Suppressor macrophage treated with lipopolysaccharide for 1 hour (primary cell): ENCODE results near the gene VSTM4.

Experiments
- DNase-seq, 3 donors: peaks; one replicate each; pipeline ENCODE4 v3.0.0-alpha.2; 2020 to 2022

Gene VSTM4

DNA sequence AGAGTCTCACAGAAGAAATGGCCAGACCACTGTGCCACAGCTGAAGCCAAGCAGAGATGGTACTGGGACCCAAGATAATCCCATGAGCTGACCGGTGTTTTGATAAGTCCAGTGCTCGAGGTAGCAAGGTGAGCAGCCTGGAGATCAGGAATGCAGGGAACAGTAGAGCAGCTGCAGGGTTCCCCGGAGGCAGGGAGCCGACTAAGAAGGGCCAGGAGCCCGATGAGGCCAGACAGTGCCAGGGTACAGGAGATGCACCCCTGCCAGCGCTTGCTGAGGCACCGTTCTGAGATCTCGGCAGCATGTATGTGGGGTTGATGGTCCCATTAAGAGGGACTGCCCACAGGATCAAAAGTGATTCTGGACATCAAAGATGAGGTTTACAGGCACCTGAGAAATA lies 47.1 kb downstream of the VSTM4 start:
- DNase-seq = no peak

DNA sequence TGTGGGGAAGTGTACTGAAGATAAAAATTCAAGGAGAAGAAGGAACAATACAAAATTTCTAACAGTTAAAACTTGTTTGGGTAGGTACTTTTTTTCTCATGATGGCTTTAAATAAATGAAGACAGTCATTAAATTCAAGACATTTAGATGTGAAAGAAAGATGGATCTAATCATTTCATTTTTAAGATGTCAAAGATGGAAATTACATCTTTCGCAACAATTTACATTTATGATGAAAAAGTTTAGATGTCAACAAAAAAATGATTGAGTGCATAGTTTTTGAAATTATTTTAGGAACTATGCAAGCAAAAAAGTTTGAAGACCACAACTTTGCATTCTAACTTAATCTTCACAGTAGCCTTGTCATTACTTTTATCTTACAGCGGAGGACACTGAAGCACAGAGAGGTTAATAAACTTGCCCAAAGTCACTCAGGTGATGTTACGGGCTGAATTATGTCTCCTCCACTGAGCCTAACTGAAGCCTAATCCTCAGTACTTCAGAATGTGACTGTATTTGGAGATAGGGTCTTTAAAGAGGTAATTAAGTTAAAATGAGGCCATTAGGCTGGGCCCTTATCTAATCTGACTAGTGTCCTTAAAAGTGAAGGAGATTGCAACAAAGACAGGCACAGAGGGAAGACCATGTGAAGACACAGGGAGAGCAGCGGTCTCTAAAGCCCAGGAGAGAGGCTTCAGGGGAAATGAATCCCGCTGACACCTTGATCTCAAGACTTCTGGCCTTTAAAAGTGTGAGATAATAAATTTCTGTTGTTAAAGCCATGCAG lies 48.2 kb downstream of the VSTM4 start:
- DNase-seq = no peak

DNA sequence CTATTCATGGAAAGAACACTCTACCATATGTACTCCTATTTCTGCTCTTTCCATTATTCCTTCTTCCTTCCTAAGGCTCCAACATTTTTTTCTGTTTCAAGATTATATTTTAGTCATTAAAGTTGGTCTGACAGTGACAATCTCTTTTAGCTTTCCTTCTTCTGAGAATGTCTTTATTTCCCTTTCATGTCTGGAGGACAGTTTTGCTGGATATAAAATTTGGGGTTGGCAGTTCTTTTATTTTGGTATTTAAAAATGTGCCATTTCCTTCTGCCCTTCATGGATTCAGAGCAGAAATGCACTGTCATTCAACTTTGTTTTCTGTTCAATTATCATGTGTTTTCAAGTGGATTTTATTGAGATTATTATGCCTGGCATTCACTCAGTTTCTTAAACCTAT lies 53.1 kb downstream of the VSTM4 start:
- DNase-seq = no peak

DNA sequence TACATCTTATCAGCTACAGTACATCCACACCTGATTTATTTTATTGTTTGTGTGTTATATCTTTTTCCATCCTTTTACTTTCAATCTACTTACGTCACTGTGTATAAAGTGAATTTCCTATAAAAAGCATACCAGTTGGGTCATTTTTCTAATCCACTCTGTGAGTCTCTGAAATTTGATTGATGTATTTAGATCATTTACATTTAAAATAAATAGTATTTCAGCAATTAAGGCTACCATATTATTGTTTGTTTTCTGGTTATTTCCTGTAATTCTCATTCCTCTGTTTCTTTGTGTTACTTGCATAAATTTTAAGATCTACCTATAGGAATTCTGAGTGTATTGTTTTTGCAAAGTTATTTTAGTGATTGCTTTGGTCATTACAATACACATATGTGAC lies 53.7 kb downstream of the VSTM4 start:
- DNase-seq = no peak

DNA sequence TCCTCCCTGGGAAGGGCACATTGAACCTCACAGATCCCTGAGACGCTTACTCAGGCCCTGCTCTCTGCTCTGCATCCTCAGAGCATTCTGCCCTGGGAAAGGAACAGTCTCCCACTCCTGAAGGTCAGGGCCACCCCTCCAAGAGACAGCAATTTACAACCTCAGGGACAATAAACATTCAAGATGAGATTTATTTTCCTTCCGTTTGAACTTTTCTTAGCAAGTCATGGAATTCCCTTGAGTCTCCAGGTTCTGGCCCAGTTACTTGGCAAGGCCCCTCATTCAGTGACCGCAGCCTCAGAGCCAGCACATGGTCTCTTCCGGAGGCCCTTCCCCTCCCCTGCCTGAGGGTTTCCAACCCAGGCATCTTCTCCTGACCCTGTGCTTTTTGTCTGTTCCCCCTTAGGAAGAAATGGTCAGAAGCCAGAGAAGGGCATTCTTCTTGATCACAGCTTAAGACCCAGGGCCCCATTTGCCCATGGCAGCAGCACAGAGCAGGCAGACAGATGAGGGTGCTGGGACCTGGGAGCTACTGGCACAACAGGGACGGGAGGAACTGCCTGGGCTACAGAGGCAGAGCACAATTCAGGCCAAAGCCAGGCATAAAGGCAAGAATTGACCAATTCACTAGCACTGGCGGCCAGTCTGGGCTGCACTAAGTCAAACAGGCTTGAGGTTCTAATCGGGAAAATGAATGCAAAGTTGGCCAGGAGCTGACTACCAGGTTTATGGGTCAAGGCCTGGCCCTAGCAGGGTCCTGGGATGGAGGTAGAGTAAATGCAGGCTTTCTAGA lies 56.7 kb downstream of the VSTM4 start:
- no peak for DNase-seq

DNA sequence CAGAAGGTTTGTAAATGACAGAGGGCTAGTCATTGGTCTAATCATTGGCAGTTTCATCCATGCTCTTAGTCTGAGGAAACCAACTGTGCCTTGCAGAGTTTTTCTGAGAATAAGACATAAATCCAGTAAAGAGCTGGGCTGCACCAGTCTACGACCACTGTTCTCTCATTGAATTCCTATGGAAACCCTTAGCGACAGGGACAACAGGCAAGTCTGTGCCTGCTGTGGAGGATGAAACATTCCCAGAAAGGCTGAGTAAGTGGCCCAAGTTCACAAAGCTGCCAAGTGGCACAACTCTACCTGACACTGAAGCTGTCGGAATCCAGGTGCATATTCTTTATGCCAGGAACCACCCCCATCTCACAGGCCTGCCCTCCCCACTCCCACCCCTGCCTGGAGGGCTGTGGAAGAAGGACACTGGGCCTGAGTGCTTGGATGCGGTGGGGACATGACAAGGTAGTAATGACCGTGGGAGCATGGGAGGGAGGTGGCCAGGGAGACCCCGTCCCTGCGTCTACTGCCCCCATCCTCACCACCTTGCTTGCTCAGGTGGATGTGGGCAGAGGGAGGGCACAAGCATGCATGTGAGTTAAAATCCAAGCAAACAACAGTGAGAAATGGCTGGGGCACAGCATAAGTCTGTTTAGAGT lies 58.0 kb downstream of the VSTM4 start:
- DNase-seq = no peak

DNA sequence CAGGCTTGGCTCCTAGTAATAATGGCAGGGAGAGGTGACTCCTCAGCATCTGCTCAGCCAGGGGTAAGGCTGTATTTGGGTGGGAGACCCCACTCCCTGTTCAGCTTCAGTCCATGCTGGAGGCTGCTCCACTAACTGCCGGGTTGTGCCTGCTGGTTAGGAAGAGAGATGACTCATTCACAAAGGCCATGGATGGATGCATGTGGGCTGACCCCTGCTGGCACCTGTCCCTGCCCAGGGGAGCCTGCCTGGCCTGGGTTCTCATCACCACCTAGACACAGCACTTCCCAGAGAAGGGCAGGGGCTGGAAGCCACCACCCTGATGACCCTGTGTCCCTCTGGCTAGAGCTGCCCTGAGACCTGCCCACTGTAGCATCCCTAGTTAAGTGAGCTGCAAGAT lies 59.0 kb downstream of the VSTM4 start:
- no peak for DNase-seq

DNA sequence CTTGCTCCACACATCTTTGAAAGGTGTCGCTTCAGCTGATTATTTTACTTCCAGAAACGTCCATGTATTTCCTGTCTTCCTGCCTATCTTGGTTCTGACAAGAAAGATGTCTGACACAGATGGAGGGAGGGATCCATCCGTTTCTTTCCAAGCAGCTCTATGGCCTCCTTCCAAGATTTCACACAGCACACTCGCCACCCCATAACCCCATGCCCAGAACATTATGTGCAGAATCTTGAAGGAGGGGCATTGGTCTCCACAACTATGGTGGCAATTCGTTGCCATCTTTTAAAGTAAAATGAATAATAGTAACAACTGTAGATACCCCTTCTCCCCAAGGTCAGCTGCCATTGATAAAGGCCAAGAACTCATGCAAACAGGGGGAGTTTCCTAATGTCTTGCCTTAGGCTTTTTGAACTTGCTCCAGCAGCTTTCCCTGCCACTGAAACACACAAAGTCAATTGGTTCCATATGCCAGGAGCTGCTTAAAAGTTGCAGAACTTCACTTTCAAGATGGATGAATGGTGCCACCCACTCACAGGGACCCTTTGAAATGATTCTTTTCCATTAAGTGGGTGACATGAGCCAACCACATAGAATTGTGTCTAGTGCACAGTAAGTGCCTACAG lies 60.0 kb downstream of the VSTM4 start:
- no peak for DNase-seq

DNA sequence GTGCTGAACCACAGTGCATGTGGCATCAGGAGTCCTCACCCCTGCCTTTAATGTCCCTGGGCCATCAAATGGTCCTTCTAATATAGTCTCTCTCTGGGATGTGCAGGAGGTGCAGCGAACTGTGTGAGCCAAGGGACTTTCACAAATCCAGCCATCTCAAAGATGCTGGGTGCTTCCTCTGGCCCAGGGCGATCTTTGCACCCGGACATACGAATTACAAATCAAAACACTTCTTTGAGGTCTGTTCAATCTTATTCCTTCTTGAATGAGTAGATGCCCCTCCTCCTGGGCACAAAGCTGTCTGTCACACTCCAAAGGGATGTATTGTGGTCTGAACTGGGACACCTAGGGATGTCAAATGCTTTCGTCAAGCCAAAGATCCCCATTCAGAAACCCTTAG lies 60.6 kb downstream of the VSTM4 start:
- DNase-seq = no peak

DNA sequence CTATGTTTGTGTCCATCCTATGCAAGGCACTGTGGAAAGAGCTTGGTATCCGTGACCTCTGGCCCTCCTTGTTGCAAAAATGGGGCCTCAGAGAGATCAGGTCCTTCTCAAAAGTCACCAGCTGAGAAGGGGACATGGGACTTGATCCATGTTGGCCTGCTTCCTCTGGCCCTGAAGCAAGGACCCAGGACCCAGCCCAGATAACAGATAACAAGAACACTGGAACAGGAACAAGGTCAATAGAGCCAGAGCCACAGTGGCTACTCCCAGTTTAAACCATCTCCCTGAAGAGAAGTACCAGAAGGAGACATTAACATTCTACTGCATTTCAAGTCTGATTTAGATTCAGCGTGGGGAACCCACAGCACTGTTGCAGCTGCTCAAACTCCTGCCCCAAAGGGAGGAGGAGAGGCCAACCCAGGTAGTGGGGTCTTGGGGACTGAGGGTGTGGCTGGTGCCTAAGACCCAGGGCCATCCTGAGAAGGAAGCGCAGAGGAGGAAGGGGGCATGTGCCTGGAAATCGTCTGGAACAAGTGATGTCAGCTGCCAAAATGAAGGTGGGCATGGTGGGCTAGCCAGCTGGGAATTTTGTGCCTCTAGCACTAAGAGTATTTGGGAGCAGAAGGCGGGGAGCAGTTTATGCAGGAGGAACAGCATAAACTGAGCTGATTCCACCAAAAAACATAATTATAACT lies 61.2 kb downstream of the VSTM4 start:
- DNase-seq = no peak

DNA sequence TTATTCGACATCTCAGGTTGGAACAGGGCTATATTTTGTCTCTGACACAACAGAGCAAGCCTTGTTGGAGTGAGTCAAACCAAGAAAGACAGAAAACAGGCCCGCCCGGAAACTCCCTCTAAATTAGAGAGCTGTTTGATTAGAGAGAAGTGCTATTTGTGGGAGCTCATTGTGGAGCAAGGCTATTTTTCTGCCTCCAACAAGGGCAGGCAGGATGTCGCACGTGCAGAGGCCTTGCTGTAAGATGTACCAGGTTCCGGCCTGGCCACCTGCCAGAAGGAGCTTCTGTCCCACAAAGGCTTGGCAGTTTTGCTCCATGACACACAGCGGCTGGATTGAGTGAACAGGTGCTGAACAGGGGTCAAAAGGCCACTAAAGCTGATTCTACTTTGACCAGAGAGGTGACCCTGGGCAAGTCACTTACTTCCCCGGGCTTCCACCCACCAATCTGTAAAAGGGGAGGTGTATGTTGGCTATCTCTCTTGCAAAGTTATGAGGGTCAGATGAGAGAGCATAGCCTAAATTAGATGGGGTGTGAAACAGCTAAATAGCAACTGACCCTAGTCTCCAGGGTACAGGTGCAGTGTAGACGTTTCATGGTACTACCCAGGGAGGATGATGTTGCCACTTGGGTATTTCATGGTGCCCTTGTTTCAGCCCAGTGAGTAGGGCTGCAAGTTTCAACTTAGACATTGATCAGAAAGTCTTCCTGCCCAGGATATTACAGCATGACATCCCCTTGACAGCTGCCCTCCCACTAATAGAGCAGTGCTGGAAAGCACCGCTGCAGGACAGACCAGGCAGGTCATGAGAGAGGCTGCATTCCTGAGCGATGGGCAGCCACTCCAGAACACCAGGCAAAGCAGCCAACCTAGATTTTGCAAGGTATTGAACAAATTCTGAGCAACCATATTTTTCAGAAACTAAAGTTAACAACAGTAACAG lies 62.0 kb downstream of the VSTM4 start:
- DNase-seq = no peak

DNA sequence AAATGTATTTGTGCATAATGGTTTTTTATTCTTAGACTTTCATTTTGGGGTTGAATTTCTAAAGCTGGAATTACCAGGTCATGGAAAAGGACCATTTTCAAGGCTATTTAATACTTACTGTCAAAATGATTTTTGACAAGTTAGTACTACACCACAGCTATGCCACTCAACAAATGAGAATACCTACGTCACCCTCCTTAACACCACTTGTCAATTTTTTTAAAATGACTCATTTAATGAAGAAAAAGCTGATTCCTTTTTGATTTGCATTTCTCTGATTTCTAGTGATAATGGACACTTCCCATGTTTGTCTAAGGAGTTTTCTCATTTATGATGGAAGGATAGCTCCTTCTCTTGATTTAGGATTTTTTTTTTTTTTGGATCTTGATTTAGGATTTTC lies 63.3 kb downstream of the VSTM4 start:
- DNase-seq = no peak

DNA sequence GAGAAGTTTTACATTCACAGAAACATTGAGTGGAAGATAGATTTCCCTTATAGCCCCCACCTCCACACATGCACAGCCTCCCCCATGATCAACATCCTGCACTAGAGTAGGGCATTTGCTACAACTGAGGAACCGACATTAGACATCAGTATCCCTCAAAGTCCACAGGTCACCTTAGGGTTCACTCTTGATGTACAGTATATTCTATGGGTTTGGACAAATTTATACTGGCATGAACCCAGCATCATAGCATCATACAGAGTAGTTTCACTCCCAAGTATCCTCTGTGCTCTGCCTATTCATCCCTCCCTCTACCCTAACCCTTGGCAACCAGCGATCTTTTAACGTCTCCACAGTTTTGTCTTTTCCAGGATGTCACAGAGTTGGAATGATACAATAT lies 64.4 kb downstream of the VSTM4 start:
- DNase-seq = no peak

DNA sequence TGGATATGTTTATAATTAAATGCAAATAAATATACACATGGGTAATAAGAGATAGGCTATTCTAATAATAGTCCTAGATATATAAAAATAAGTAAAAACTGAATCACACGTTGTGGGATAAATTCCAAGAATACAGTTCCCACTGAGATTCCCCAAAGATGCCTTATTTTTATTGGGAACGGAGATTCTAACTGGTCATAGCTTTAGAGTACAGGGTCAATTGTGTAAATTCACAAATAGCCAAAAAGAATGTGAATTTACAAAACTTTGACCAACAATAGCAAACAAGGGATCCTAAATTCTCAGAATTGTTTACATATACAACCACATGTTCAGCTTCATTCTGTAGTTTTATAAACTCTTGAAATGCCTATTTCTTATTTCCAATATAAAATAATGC lies 65.0 kb downstream of the VSTM4 start:
- DNase-seq = no peak

DNA sequence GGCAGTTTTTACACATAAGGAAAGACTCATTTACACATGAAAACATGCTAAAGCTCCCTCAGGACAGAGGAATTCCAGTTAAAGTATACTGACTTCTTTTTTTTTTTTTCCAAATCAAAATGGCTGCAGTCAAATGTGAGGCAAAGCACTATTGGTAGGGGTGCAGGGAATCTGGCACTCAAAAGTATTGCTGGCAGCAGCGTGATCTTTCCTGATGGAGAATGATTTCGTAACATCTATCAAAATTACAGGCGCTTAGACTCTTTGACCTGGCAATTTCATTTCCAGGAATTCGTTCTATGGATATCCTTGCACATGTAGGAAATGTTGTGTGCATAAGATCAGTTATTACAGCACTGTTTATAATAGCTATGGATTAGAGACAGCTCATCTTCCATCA lies 65.7 kb downstream of the VSTM4 start:
- DNase-seq = no peak

DNA sequence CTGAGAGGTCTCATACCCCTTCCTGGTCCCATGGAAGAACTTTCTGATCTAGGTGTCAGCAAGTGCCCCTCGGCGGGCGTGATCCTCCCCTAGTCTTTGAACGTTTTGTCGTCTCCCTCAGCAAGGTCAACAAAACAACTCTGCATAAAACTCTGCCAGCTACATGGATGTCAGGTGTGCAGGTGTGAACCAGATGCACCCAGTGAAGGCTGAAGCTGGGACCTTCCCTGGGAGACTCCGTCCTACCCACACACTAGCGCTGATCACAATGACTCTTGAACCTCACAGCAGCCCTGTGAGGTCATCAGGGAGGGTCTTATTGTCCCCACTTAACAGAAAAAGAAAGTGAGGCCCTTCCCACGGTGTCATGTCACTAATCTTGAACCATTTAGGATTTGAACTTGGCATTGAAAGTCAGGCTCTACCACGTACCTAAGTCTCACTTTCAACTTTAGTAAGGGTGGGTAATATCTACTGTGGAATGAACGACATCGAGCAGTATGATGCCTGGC lies 68.1 kb downstream of the VSTM4 start:
- no peak for DNase-seq

DNA sequence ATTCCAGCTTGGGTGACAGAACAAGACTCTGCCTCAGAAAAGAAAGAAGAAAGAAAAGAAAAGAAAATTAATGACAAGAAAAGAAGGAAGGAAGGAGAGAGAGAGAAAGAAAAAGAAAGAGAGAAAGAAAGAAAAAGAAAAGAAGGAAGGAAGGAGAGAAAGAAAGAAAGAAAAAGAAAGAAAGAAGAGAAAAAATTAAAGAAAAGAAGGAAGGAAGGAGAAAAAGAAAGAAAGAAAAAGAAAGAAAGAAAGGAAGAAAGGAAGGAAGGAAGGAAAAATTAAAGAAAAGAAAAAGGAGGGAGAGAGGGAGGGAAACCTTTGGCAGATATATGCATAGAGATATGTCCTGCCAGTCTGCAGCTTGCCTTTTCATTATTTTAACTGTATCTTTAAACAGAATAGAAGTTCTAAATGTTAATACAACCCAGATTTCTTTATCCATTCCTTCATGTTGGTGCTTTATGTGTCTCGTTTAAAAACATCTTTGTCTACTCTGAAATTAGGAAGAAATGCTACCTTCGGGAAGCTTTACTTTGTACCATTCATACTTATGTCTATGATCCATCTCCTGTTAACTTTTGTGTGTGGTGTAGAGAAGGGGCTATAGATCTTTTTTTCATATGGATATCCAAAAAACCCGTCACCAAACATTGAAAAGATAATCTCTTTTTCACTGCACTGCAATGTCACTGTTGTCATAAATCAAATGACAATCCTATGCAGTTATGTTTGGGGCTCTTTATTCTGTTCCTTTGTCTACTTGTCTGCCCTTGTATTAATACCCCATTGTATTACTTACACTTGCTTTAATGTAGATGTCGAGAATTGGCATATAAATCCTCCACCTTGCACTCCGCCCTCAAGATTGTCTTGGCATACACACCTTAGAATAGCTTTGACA lies 70.8 kb downstream of the VSTM4 start:
- DNase-seq = no peak

DNA sequence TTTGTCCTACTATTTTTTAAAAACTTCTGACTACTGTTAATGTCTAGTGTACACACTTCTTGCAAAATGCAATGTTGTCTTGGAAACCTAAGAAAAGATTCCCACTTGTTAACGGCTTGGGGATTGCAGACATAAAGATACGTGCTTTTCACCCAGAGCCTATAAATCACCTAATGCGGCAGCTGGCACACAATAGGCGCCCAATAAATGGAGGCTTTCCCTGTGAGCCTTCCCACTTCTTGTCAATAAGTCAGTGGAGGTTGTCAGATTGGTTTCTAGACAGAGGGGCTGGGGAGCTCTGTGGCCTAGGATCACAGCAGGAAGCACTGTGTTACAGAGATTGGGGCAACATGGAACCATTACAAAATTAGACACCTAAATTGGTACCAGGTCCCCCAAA lies 74.7 kb downstream of the VSTM4 start:
- DNase-seq = no peak

DNA sequence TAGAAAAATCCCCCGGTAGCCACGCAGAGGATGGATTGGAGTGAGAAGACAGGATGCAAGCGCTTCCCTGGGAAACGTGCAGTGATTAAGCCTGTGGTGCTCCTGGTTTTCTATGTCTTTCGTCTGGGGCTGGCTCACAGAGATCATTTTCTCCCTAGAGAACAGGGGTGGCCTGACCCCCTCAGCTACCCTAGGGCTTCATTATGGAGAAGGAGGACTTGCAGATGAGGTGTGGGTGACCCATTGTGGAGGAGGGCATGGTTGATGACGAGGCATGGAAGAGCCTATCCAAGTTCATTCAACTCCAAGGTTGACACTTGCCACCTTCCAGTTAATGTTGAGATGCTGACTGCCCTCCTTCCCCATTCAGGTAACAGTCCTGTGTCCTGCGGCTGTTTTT lies 75.9 kb downstream of the VSTM4 start:
- no peak for DNase-seq

DNA sequence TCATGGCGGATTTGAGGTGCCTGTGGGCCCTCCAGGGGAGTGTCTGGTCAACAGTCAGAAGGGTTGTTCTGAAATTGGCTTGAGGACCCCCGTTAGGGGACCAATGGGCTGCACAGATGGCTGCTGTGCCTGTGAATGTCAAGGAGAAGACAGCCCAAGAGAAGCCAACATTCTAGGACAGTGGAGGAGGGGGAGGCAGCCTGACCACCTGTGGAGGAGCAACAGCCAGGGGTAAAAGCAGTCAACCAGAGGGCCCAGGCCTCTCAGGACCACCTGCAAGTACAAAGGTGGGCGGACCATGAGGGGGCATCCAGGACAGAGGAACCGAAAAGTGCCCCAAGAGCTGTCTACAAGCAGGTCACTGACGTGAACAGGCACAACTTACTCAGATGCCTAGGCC lies 76.6 kb downstream of the VSTM4 start:
- DNase-seq = no peak
